ENCODE measurements around the gene SPPL2C. TPM values are rescaled to one million over a fixed set of nuclear protein-coding genes. Genes with fewer than 3 reads are reported as not detected.

Gene SPPL2C
- total and polyA plus RNA-seq, 10 of the 15 experiments (the other 5 are each of a cell fraction or from before 2014, with no cell fraction given), result not detected

GRCh38 chr17:45886852-45887251 is 42.2 kb downstream of the SPPL2C start:
- no TSS peak for BruUV-seq (replicated peaks)
- RAD21 ChIA-PET (ENCODE audit: unreplicated experiment), result no interaction called here

More at GRCh38 chr17:45886852-45887251, 42.2 kb downstream of the SPPL2C start:
- H3K79me2 ChIP-seq (ENCODE audit: control insufficient read depth, insufficient read depth, low read length), result no peaks in the 10 kb centered on the region
- H3K4me1 ChIP-seq (ENCODE audit: control insufficient read depth, insufficient read depth, low read length), result no peaks in the 10 kb centered on the region
- POLR2A ChIA-PET, result no interaction called here
- H3K9ac ChIP-seq (ENCODE audit: control insufficient read depth, insufficient read depth, low read length), result no peak overlapping the region
- intact Hi-C loops (cut with micrococcal nuclease; ENCODE audit: unreplicated experiment) (no loop called here), in situ Hi-C loops (cut with MboI) (no loop called here)
- H4K20me1 ChIP-seq (ENCODE audit: control insufficient read depth, insufficient read depth), result no peaks in the 10 kb centered on the region
- H3K27ac ChIP-seq (ENCODE audit: control insufficient read depth, insufficient read depth), result no peak overlapping the region
- no peaks in the 10 kb centered on the region for H3K36me3 ChIP-seq (ENCODE audit: control insufficient read depth in 2 of 2, insufficient read depth in 2 of 2, low read length in 1 of 2)
- ATAC-seq (no peak), DNase-seq (ENCODE audit: low read depth, low spot score) (no peak), FAIRE-seq (no peak)
- no peak overlapping the region for H3K4me2 ChIP-seq (ENCODE audit: control insufficient read depth, insufficient read depth)
- TF ChIP-seq E2F8 (IDR thresholded peaks at IDR 0.05; ENCODE audit: low read depth, partially characterized antibody) (no peak), CHD1 (IDR thresholded peaks at IDR 0.05; ENCODE audit: low read depth, low read length) (no peak), POLR2AphosphoS2 (IDR thresholded peaks at IDR 0.05; ENCODE audit: low read depth, low read length) (no peak), FOXM1 (IDR thresholded peaks at IDR 0.05; ENCODE audit: low read depth, low read length) (no peak), RELA (IDR thresholded peaks at IDR 0.05; ENCODE audit: borderline replicate concordance, partially characterized antibody) (no peak), YY1 (IDR thresholded peaks at IDR 0.05; ENCODE audit: low read depth, low read length) (no peak), TCF7 (IDR thresholded peaks at IDR 0.05; ENCODE audit: borderline replicate concordance) (no peak)
- TF ChIP-seq, protein P1, sequence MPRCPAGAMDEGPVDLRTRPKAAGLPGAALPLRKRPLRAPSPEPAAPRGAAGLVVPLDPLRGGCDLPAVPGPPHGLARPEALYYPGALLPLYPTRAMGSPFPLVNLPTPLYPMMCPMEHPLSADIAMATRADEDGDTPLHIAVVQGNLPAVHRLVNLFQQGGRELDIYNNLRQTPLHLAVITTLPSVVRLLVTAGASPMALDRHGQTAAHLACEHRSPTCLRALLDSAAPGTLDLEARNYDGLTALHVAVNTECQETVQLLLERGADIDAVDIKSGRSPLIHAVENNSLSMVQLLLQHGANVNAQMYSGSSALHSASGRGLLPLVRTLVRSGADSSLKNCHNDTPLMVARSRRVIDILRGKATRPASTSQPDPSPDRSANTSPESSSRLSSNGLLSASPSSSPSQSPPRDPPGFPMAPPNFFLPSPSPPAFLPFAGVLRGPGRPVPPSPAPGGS (IDR thresholded peaks at IDR 0.05; ENCODE audit: borderline replicate concordance, insufficient read depth, low read depth, low read length, poor library complexity, severe bottlenecking), result no peak
- no peaks in the 10 kb centered on the region; a peak in 1 of 4 replicates for H3K27me3 ChIP-seq (replicated peaks in 1 of 2; ENCODE audit: control insufficient read depth in 2 of 2, insufficient read depth in 2 of 2, low read length in 1 of 2)
- H3K9me3 ChIP-seq (replicated peaks; ENCODE audit: control insufficient read depth, insufficient read depth, low read length), result no peaks in the 10 kb centered on the region
- no peak overlapping the region for H3K4me3 ChIP-seq
- H2AFZ ChIP-seq (ENCODE audit: control insufficient read depth, low read depth, low read length), result no peak overlapping the region
- CTCF ChIA-PET, result no interaction called here
- SMC1A ChIA-PET (ENCODE audit: uncharacterized antibody, unreplicated experiment), result no interaction called here
- 0% methylated on average over 2 of the region's 2 CpGs for WGBS (ENCODE audit: insufficient coverage, insufficient replicate concordance, low lambda C conversion rate, missing lambda C conversion rate)
